HG03432 (cell line): ENCODE measurements around the gene OGT.
A peak's percentile ranks its signal among the peaks of the same experiment; 100 is the strongest.
"Not testable (repeated sequence)": the region's sequence is repeated elsewhere in the genome, so short reads cannot be mapped to it uniquely, and the experiment has no call there.

Experiments
- ATAC-seq: cut with Tn5 transposase; IDR thresholded peaks from one replicate; pipeline ENCODE4 v1.9.1; 2021; ENCODE audit warnings: mild to moderate bottlenecking, moderate library complexity; ENCODE audit not compliant: unreplicated experiment

Gene OGT

DNA sequence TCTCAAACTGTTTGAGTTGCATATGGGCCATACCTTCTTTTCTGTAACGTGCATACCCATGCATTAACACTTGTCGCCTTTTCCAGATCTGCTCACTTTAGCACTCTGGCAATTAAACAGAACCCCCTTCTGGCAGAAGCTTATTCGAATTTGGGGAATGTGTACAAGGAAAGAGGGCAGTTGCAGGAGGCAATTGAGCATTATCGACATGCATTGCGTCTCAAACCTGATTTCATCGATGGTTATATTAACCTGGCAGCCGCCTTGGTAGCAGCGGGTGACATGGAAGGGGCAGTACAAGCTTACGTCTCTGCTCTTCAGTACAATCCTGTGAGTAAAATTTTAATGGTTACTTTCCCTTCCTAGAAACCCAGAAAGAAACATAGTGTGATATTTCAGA is 4.8 kb downstream of the OGT start:
- no peak for ATAC-seq

- peak; percentile 15 for ATAC-seq
Observed at GRCh38 chrX:71540801-71541200, 7.9 kb downstream of the OGT start.

DNA sequence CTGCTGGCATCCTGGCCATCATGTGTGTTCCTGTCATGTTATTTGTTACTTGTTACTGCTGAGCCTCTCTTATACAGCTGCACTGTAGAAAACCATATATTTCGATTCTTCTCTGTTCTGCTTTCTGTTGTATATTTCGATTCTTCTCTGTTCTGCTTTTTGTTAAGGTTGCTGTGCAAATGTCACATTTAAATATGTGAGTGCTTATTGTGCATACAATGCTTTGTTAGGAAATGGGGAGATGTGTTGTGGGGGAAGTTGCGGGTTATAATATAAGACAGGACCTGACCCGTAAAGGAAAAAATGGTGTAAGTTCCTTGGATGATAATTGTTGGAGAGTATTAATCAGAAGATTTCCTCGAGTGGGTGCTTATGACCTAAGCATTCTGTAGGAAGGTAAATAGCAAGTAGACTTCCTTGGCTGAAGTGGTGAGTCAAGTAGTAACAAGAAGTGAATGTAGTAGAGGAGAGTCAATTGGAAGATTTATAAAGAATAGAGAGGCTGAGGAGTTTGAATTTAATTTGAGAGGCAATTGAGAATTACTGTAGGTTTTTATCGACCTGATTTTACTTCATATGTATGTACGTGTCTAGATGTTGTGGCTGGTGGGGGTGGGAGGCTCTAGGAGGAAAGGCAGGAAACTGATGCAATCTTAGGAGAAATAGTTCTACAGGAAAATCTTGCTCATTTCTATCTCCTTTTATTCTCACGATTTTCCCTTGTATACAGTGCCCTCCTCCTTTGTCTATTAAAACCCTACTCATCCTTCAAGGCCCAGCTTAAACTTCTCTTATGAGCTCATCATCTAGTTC is 8.5 kb downstream of the OGT start:
- peak; percentile 86 for ATAC-seq

DNA sequence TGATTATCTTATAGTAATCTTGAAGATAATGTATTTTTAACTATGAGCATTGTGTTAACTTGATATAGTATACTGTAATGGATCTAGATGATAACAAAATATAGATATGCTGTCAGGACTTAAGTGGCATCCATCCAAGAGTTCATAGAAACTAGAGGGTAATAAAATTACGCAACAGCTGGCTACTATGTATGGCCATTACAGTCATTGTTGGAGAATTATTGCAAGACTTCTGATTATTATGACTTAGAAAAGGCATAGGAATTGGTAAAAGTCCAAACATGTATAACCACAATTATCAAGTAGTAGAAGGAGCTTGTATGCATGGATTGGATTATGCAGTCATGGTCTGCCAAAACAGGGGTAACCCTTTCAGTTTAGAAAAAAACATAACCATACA is 9.5 kb downstream of the OGT start:
- no peak for ATAC-seq

DNA sequence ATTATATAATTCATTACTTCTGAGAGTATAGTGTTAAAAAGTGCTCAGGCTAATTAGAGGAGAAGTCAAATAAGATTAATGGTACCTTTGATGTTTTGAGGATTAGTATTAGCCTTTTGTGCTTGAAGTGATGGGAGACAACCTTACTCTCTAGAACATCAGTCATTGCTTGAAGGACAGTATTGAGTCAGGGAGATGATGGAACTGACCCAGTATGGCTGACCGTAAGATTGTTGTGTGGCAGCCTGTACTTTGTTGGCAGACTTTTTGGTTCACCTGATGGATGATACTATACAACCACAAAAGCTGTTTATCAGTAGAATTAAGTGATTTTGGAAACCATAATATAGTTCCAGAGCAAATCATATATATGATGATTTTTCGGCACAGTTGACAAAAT is 9.9 kb downstream of the OGT start:
- ATAC-seq: no peak

DNA sequence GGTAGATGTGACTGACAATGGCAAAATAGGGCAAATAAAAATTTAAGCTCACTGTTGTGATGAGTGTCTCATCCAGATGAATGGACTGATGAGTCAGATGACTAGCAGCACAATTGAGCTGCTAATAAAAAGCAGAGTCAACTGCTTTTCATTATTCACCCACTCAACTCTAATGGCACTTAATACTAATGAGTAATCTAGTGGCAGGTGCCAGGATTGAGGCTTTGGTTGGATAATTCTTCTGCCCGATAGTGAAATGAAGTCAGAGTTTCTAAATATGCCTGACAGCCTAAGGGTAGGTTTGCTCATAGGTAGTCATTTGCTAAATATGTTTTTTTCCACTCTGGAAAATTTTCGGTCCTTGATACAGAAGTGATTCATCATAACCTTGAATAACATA is 10.4 kb downstream of the OGT start:
- no peak for ATAC-seq

DNA sequence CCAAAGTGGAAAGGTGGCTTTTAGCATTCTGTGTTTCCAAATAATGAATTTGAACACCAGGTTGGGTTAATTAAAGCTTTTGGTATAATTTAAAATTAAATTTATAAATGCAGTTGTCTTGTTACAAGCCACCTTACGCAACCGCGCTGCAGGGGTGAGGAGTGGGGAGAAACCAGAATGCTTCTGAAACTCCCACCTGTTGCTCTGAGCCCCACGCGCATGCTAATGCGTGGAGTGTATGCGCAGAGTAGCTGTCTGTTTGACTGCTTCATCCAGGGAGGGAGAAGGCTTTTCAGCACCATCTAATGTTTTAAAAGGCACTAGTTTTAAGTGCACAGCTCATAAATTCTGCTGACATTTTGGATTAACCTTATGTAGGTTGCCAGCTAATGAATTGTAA is 12.5 kb downstream of the OGT start:
- ATAC-seq: no peak

- no peak for ATAC-seq
Observed at GRCh38 chrX:71546879-71547278, 14.0 kb downstream of the OGT start.

- no peak for ATAC-seq
Observed at GRCh38 chrX:71547339-71547738, 14.4 kb downstream of the OGT start.

DNA sequence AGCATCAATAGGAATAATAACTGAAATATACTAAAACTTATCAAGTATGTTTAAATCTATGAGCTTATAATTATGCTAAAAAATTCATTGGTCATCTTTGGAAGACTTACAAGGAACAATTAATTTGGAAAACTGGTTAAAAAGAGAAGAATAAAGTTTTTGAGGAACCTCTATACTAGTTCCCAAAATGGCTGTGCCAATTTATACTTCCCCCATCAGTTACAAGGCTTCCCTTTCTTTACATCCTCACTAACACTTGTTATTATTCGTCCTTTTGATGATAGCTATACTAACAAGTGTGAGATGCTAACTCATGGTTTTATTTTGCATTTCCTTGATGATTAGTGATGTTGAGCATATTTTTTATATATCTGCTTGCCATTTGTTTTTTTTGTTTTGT is 17.1 kb downstream of the OGT start:
- no peak for ATAC-seq

DNA sequence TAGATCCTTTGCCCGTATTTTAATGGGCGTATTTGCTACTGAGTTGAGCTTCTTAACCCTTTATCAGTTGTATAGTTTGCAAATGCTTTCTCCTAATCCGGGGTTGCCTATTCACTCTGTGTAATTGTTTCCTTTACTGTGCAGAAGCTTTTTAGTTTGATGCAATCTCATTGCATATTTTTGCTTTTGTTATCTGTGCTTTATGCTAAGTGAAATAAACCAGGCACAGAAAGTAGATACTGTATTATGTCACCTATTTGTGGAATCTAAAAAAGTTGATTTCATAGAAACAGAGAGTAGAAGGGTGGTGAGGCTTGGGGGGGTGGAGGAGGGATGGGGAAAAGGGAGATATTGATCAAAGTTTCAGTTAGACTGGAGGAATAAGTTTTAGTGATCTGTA is 17.7 kb downstream of the OGT start:
- no peak for ATAC-seq

DNA sequence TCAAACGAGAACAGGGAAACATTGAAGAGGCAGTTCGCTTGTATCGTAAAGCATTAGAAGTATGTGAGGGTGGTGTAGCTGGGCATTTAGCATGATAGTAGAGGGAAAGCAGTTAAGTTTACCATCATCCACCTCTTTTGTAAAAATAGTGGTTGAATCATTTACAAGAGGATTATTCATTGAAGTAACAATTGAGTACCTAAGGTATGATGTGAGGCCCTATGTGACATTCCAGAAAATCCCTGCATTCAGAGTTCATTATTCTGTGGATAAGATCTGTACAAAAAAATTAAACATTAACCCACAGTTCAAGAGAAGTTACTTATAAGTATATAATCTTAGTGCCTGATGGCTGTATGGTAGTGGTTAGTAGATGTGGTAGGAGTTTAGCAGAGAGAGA is 23.1 kb downstream of the OGT start:
- no peak for ATAC-seq

DNA sequence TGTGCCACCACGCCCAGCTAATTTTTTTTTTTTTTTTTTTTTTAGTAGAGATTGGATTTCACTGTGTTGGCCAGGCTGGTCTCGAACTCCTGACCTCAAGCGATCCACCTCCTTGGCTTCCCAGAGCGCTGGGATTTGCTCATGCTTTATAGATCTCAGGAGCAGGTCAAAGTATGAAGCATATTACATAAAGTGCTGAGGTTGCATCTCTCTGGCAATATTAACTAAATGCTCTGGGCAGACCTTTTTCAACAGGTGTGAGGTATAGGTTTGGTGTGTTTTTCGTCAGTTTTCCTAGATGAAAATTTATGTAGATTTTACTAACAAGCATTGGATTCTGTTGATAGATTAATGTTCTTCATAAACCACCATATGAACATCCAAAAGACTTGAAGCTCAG is 26.0 kb downstream of the OGT start:
- ATAC-seq: no peak

DNA sequence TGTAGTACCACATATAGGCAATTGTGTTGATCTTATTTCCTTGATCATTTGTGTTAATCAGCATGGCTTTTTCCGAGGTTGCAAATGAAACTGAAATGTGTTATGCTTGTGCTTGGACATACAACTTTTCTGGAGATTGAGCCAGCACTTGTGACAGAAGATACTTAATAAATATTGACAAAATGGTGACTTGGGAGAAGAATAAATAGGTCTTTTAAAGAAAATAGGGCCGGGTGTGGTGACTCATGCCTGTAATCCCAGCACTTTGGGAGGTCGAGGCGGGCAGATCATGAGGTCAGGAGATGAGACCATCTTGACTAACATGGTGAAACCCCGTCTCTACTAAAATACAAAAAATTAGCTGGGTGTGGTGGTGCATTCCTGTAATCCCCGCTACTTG is 26.9 kb downstream of the OGT start:
- not testable (repeated sequence) for ATAC-seq

DNA sequence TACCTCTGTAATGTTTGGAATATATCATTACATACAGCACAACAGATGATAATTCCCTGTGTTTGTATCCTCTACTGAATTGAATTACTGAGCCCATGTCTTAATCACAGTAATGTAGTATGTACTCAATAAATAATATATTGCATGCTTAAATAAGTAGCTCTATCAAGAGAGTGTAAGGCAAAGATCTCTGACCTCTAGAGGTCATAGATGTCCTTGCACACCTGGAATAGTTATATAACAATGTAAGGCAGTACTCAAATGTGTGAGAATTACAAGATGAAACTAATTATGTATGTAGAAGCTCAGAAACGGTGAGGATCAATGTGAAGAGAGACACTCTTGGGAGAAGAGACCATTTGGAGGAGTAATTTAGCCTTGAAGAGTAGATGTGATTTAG is 31.0 kb downstream of the OGT start:
- no peak for ATAC-seq

DNA sequence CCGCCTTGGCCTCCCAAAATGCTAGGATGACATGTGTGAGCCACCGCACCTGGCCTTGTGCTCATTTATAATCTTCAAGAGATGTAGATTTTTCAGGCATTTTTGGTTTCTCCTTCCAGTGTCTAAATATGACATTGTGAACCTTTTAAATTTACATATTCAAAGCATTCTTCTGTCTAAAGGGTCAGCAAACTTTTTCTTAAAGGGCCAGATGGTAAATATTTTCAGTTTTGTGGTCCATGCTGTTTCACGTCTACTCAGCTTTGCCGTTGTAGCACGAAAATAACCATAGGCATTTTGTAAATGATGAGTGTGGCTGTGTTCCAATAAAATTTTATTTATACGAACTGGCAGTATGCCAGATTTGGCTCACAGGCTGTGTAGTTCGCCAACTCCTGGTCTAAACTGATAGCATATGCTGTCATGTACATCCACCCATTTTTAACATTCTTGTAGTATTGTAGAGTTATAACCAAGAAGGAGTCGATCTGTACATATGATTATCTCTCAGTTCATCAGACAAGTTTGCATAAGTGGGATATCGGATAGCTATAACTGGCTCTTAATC is 32.7 kb downstream of the OGT start:
- ATAC-seq: no peak

- not testable (repeated sequence) for ATAC-seq
Observed at GRCh38 chrX:71571390-71571789, 38.5 kb downstream of the OGT start.

DNA sequence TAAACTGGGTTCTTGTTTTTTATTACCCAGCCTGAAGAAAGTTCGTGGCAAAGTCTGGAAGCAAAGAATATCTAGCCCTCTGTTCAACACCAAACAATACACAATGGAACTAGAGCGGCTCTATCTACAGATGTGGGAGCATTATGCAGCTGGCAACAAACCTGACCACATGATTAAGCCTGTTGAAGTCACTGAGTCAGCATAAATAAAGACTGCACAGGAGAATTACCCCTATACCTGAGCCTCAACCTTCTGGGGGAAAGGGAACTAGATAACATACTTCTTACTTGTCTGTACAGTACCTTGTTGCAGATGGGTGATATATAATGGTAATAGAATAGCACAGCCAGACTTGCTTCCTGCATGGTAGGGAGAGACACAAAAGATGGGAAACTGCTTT is 40.7 kb downstream of the OGT start:
- ATAC-seq: no peak

DNA sequence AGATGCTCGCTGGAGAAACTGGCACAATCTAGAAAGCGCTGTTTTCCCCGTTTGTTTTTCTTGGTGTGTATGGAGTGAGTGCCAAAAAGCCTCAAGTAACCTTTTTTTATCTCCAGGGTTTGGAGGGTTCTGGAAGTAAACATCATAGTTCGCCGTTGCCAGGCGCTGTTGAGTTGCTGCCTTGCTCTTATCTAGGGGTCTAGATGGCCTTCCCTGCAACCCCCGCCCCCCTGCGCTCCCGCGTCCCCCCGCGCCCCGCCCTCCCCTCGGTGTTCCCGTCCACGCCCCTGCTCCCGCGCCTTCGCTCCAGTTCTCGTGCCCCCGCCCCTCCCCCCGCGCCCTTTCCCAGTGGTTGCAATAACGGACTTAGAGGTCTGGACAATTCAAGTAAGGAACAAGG is 44.8 kb downstream of the OGT start:
- ATAC-seq: no peak

- no peak for ATAC-seq
Observed at GRCh38 chrX:71578253-71579135, 45.6 kb downstream of the OGT start, which contains the start of gene GCNA. Gene GCNA, plus strand, starts transcription at chrX:71578437. Its CDS starts 2,385 bp downstream, at chrX:71580822.

DNA sequence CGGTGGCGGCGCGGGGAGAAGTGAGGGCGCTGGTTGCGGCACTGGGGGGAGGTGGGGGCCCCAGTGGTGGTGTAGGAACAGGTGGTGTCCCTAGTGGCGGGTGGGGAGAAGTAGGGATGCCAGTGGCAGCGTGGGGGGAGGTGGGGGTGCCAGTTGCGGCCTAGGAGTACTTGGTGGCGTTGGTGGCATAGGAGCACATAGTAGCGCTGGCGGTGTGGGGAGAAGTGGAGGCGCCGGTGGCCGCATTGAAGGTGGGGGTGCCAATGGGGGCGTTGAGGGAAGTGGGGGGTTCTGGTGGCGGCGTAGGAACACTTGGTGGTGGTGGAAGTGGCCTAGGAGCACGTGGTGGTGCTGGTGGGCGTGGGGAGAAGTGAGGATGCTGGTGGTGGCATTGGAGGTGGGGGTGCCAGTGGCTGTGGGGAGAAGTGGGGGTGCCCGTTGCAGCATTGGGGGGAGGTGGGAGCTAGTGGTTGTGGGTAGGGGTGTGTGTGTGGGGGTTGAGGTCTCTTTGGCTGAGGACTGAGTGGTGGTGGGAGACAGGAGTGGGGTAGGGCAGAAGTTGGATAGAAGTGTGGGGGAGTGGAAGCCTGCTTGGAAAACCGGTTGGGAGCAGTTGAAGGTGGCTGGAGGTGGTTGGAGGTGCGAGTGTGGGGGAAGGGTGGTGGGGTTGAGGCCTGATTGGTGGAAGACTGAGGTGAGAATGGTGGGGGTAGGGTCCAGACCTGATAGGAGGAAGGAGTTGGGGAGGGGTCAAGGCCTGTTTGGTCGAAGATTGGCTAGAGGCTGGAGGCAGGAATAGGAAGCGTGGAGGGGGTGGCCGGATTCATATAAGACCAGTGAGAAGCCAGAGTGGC is 46.5 kb downstream of the OGT start:
- ATAC-seq: no peak
